Measurements from ENCODE around the gene NHEJ1. TPM values are rescaled to one million over a fixed set of nuclear protein-coding genes. Genes with fewer than 3 reads are reported as not detected.

NHEJ1 gene
- total RNA-seq, 1 donor from 2014 or later = 15.9 TPM

DNA sequence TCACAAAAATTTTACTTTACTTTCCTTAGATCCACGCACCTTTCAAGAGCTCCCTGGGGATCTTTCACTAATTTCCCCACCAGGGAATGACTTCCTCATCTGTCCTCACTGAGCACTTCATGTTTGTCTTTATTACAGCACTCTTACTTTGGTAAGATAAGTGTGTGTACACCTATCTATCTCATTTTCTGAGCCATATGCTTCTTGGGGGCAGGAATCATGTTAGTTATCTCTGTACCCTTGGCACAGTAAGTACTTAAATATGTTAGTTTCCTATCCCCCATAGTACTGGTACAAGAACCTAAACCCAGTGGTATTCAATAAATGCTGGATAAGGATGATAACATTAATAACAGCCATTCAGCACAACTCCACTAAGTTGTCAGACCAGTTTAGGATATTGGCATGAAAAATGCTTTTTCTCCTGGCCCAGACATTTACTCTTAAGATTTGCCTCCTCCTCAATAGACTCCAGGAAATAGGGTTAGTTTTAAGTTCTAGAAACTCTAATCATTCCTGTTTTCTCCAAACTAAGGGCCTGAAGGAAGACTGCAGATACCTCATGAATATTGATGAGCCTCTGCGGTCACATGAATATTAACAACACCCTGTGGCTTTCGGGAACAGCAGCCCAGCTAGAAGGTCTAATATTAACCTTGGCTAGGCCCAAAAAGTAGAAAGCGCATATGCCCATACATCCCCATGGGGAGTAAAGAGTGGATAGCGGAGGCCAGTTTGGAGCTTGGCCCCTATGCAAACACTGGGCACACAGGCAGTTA, 38.2 kb downstream of the NHEJ1 start:
- Mint-ChIP-seq H3K27me3 (ENCODE audit: low read depth) (no peaks in the 10 kb centered on the region), H3K4me1 (ENCODE audit: low read depth) (peaks cover 11% of the 10 kb centered on the region), H3K9me3 (no peaks in the 10 kb centered on the region), H3K27ac (no peak overlapping the region), H3K4me3 (ENCODE audit: low read depth) (no peak overlapping the region), H3K36me3 (ENCODE audit: low read depth) (no peaks in the 10 kb centered on the region)
- no peak for DNase-seq (ENCODE audit: low spot score)
- intact Hi-C loops (cut with micrococcal nuclease) = no loop called here

DNA sequence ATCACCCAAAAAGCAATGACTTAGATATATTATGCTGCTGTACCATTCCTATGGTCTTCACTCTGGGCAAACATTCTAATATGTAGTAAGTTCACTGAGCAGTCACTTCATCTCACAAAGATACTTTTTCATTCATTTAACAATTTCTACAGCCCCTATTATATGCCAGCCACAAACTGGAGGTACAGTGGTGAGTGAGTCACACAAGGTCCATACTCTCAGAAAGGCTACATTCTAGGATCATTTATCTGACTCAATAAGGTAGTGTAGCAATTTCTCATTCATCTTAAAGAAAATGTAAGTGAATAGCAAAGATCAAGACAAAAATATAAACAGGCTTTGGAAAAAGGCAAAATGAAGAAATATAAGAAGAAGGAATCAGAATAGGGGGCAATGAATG, 40.5 kb downstream of the NHEJ1 start:
- intact Hi-C loops (cut with micrococcal nuclease) = no loop called here
- H3K27me3 Mint-ChIP-seq (ENCODE audit: low read depth) = no peaks in the 10 kb centered on the region
- H3K4me1 Mint-ChIP-seq (ENCODE audit: low read depth) = peaks cover 9% of the 10 kb centered on the region
- no peak overlapping the region for H3K27ac Mint-ChIP-seq
- H3K9me3 Mint-ChIP-seq = no peaks in the 10 kb centered on the region
- no peak overlapping the region for H3K4me3 Mint-ChIP-seq (ENCODE audit: low read depth)
- no peak for DNase-seq (ENCODE audit: low spot score)
- no peaks in the 10 kb centered on the region for H3K36me3 Mint-ChIP-seq (ENCODE audit: low read depth)

DNA sequence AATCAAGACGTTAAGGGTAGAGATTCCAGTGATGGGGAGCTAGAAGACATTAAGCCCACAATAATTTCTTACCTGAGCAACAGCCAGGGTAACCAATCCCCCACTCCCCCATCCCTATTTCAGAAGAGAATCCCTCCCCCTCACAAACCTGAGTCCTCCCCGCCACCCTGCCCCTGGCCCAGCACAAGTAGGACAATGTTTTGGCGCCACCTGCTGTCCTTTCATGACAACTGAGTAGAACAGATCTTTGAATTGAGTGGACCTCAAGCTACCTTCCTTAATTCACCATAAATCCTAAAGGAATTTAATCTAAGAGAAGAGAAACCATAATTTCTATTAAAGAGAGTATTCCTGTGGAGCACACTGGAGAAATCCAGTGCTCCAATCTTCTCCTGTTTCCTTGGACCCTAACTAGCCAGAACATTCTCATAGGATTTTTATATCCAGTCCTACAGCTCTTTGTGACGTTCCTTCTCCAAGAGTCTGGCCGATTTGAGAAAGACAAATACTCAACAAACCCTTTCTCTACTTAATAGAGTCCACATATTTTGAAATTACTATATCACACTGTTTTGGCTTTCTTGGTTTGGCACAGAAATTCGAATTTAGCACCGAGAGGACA, 41.1 kb downstream of the NHEJ1 start:
- H3K36me3 Mint-ChIP-seq (ENCODE audit: low read depth) = no peaks in the 10 kb centered on the region
- no peaks in the 10 kb centered on the region for H3K9me3 Mint-ChIP-seq
- H3K4me1 Mint-ChIP-seq (ENCODE audit: low read depth) = peaks cover 4% of the 10 kb centered on the region
- H3K4me3 Mint-ChIP-seq (ENCODE audit: low read depth) = no peak overlapping the region
- intact Hi-C loops (cut with micrococcal nuclease) = loop anchor here (1.0 to 2.0 kb wide), 2 partner anchors 47 to 61 kb away; no protein-coding TSS in a partner anchor
- H3K27ac Mint-ChIP-seq = no peak overlapping the region
- peak; percentile 39 for DNase-seq (ENCODE audit: low spot score)
- H3K27me3 Mint-ChIP-seq (ENCODE audit: low read depth) = no peaks in the 10 kb centered on the region

GRCh38 chr2:219118504-219118903, 42.1 kb downstream of the NHEJ1 start:
- no peaks in the 10 kb centered on the region for H3K36me3 Mint-ChIP-seq (ENCODE audit: low read depth)
- intact Hi-C loops (cut with micrococcal nuclease) = loop anchor here (2.0 kb wide), 1 partner anchor 46 kb away; no protein-coding TSS in a partner anchor

GRCh38 chr2:219116776-219117646, 43.6 kb downstream of the NHEJ1 start:
- H3K27ac Mint-ChIP-seq = no peak overlapping the region
- H3K4me1 Mint-ChIP-seq (ENCODE audit: low read depth) = peaks cover 2% of the 10 kb centered on the region
- no peaks in the 10 kb centered on the region for H3K27me3 Mint-ChIP-seq (ENCODE audit: low read depth)
- no peak overlapping the region for H3K4me3 Mint-ChIP-seq (ENCODE audit: low read depth)
- no peaks in the 10 kb centered on the region for H3K36me3 Mint-ChIP-seq (ENCODE audit: low read depth)
- intact Hi-C loops (cut with micrococcal nuclease) = no loop called here
- DNase-seq (ENCODE audit: low spot score) = no peak
- H3K9me3 Mint-ChIP-seq = no peaks in the 10 kb centered on the region

More at GRCh38 chr2:219118504-219118903, 42.1 kb downstream of the NHEJ1 start:
- Mint-ChIP-seq H3K27me3 (ENCODE audit: low read depth) (no peaks in the 10 kb centered on the region), H3K4me1 (ENCODE audit: low read depth) (no peaks in the 10 kb centered on the region), H3K4me3 (ENCODE audit: low read depth) (no peak overlapping the region), H3K27ac (no peak overlapping the region), H3K9me3 (no peaks in the 10 kb centered on the region)
- DNase-seq (ENCODE audit: low spot score) = no peak

GRCh38 chr2:219112651-219113338, 47.8 kb downstream of the NHEJ1 start:
- H3K27ac Mint-ChIP-seq = no peak overlapping the region
- DNase-seq (ENCODE audit: low spot score) = no peak
- H3K4me1 Mint-ChIP-seq (ENCODE audit: low read depth) = peaks cover 2% of the 10 kb centered on the region
- intact Hi-C loops (cut with micrococcal nuclease) = no loop called here
- no peaks in the 10 kb centered on the region for H3K36me3 Mint-ChIP-seq (ENCODE audit: low read depth)
- no peaks in the 10 kb centered on the region for H3K27me3 Mint-ChIP-seq (ENCODE audit: low read depth)
- no peak overlapping the region for H3K4me3 Mint-ChIP-seq (ENCODE audit: low read depth)
- H3K9me3 Mint-ChIP-seq = no peaks in the 10 kb centered on the region

DNA sequence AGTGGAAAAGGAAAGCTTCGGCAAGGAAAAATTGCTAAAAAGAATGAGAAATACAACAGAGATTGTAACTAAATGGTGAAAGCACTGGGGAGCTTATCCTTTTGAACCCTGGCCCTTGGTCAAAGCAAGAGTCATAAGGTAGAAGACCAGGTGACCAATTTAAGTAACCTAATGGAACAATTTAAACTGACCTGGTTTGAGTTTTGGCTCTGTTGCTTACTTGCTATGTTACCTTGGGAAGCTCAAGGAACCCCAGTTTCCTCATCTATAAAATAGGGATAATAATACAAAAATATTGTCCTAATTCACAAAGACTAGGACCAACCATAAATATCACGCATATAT, 48.6 kb downstream of the NHEJ1 start:
- H3K27ac Mint-ChIP-seq = no peak overlapping the region
- no peaks in the 10 kb centered on the region for H3K36me3 Mint-ChIP-seq (ENCODE audit: low read depth)
- no peaks in the 10 kb centered on the region for H3K9me3 Mint-ChIP-seq
- no peak overlapping the region for H3K4me3 Mint-ChIP-seq (ENCODE audit: low read depth)
- H3K4me1 Mint-ChIP-seq (ENCODE audit: low read depth) = peaks cover 2% of the 10 kb centered on the region
- H3K27me3 Mint-ChIP-seq (ENCODE audit: low read depth) = no peaks in the 10 kb centered on the region
- DNase-seq (ENCODE audit: low spot score) = no peak
- intact Hi-C loops (cut with micrococcal nuclease) = no loop called here

GRCh38 chr2:219111375-219112061, 49.1 kb downstream of the NHEJ1 start:
- Mint-ChIP-seq H3K4me3 (ENCODE audit: low read depth) (no peak overlapping the region), H3K27me3 (ENCODE audit: low read depth) (no peaks in the 10 kb centered on the region), H3K27ac (no peak overlapping the region), H3K36me3 (ENCODE audit: low read depth) (no peaks in the 10 kb centered on the region), H3K9me3 (no peaks in the 10 kb centered on the region), H3K4me1 (ENCODE audit: low read depth) (peaks cover 2% of the 10 kb centered on the region)
- intact Hi-C loops (cut with micrococcal nuclease) = no loop called here
- no peak for DNase-seq (ENCODE audit: low spot score)

- no peaks in the 10 kb centered on the region for H3K27me3 Mint-ChIP-seq (ENCODE audit: low read depth)
- H3K36me3 Mint-ChIP-seq (ENCODE audit: low read depth) = no peaks in the 10 kb centered on the region
- H3K4me3 Mint-ChIP-seq (ENCODE audit: low read depth) = no peak overlapping the region
- DNase-seq (ENCODE audit: low spot score) = no peak
- peaks cover 8% of the 10 kb centered on the region for H3K4me1 Mint-ChIP-seq (ENCODE audit: low read depth)
- H3K9me3 Mint-ChIP-seq = no peaks in the 10 kb centered on the region
- no peak overlapping the region for H3K27ac Mint-ChIP-seq
- intact Hi-C loops (cut with micrococcal nuclease) = no loop called here
Measured at GRCh38 chr2:219109471-219109870, 51.1 kb downstream of the NHEJ1 start.

- peaks cover 10% of the 10 kb centered on the region for H3K4me1 Mint-ChIP-seq (ENCODE audit: low read depth)
- no peak overlapping the region for H3K27ac Mint-ChIP-seq
- no peak overlapping the region for H3K4me3 Mint-ChIP-seq (ENCODE audit: low read depth)
- no peaks in the 10 kb centered on the region for H3K9me3 Mint-ChIP-seq
- DNase-seq (ENCODE audit: low spot score) = no peak
- H3K27me3 Mint-ChIP-seq (ENCODE audit: low read depth) = no peaks in the 10 kb centered on the region
- H3K36me3 Mint-ChIP-seq (ENCODE audit: low read depth) = no peaks in the 10 kb centered on the region
- intact Hi-C loops (cut with micrococcal nuclease) = no loop called here
Measured at GRCh38 chr2:219107758-219108157, 52.9 kb downstream of the NHEJ1 start.

- Mint-ChIP-seq H3K27me3 (ENCODE audit: low read depth) (no peaks in the 10 kb centered on the region), H3K27ac (no peak overlapping the region), H3K9me3 (no peaks in the 10 kb centered on the region), H3K36me3 (ENCODE audit: low read depth) (no peaks in the 10 kb centered on the region), H3K4me3 (ENCODE audit: low read depth) (no peak overlapping the region), H3K4me1 (ENCODE audit: low read depth) (peaks cover 10% of the 10 kb centered on the region)
- intact Hi-C loops (cut with micrococcal nuclease) = no loop called here
- DNase-seq (ENCODE audit: low spot score) = no peak
Measured at GRCh38 chr2:219106251-219106650, 54.4 kb downstream of the NHEJ1 start.

Data from activated T-helper 2 cell treated with anti-CD3 and anti-CD28 coated beads, Interferon-gamma antibody, Interleukin-2, Interleukin-4, amounts not matched to agents 10 μg/mL and 5 μg/mL and 100 μg/mL, durations not matched to agents 14 hours and 24 hours and 36 hours (primary cell).